NCI-H69 (cell line): ENCODE measurements around the gene TDRD7.

ENCODE experiments used
- DNase-seq: peaks from one replicate; lab custom pipeline; 2025; lab: John Stamatoyannopoulos, UW

Gene TDRD7

GRCh38 chr9:97411789-97412625, at the start of gene TDRD7:
Gene TDRD7, plus strand, starts transcription at chr9:97412096. Its CDS starts 16,370 bp downstream, at chr9:97428466.
- DNase-seq, result peak; percentile 91

GRCh38 chr9:97362777-97363545, 48.9 kb upstream of the TDRD7 start:
- DNase-seq, result peak; percentile 63

- DNase-seq, result peak; percentile 50
Observed at GRCh38 chr9:97363661-97364299, 48.1 kb upstream of the TDRD7 start.

GRCh38 chr9:97364769-97365490, 47.0 kb upstream of the TDRD7 start:
- DNase-seq, result peak; percentile 98

GRCh38 chr9:97365634-97366033, 46.3 kb upstream of the TDRD7 start:
- DNase-seq, result no peak

GRCh38 chr9:97366476-97366875, 45.4 kb upstream of the TDRD7 start:
- DNase-seq, result no peak

GRCh38 chr9:97366889-97367288, 45.0 kb upstream of the TDRD7 start:
- DNase-seq, result no peak

GRCh38 chr9:97367729-97368128, 44.2 kb upstream of the TDRD7 start:
- DNase-seq, result no peak

GRCh38 chr9:97368964-97369363, 42.9 kb upstream of the TDRD7 start:
- DNase-seq, result no peak

GRCh38 chr9:97372580-97372979, 39.3 kb upstream of the TDRD7 start:
- peak; percentile 68 for DNase-seq

GRCh38 chr9:97373331-97373730, 38.6 kb upstream of the TDRD7 start:
- peak; percentile 94 for DNase-seq

- DNase-seq, result peak; percentile 42
Observed at GRCh38 chr9:97374811-97375210, 37.1 kb upstream of the TDRD7 start.

GRCh38 chr9:97376902-97377301, 35.0 kb upstream of the TDRD7 start:
- DNase-seq, result no peak

GRCh38 chr9:97382099-97382718, 29.7 kb upstream of the TDRD7 start:
- DNase-seq, result no peak

- no peak for DNase-seq
Observed at GRCh38 chr9:97384406-97385262, 27.3 kb upstream of the TDRD7 start.

GRCh38 chr9:97385626-97386264, 26.2 kb upstream of the TDRD7 start:
- DNase-seq, result no peak

- peak; percentile 84 for DNase-seq
Observed at GRCh38 chr9:97386265-97386633, 25.6 kb upstream of the TDRD7 start.

- peak; percentile 90 for DNase-seq
Observed at GRCh38 chr9:97386733-97387503, 25.0 kb upstream of the TDRD7 start.

- DNase-seq, result peak; percentile 57
Observed at GRCh38 chr9:97387504-97387886, 24.4 kb upstream of the TDRD7 start.
